ENCODE measurements around the gene SNAPC1. TPM values are rescaled to one million over a fixed set of nuclear protein-coding genes. Genes with fewer than 3 reads are reported as not detected.

Gene SNAPC1
- total and polyA plus RNA-seq, 2 of the 13 experiments (the other 11 are each of a cell fraction or from before 2014, with no cell fraction given): 2.6 to 8.5 TPM

DNA sequence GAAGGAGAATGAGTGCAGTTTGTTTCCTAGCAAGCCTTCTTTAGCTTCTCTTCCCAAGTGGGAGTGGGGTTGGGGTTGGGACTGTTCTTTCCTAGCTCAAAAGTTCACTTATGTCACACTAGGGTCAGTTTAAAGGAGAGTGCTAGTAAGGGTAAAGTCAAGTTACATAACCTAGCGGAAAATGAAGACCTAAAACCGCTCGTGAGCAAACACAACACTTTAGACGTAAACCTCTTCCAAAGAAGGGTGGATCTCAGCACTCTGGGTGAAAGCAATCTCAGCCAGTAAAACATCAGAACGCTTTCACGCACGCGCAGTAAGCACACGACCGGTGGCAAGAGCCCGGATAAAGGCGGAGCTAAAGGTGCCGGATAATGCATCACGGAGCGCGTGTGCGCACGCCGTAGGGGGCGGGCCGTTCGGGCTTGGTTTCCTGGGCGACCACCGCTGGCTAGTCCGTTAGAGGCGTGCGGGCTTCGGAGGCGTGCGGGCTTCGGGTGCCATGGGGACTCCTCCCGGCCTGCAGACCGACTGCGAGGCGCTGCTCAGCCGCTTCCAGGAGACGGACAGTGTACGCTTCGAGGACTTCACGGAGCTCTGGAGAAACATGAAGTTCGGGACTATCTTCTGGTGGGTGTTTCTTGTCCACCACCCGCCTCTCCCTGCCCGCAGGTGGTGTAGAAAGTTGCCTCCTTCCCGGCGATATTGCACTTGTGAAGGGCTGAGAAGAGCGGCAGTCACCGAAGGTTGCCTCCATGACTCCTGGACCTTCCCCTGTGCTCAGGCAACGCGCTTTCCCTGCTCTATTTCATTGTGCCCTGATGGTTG is at the start of gene SNAPC1 (continued):
- TF ChIP-seq, protein P1, sequence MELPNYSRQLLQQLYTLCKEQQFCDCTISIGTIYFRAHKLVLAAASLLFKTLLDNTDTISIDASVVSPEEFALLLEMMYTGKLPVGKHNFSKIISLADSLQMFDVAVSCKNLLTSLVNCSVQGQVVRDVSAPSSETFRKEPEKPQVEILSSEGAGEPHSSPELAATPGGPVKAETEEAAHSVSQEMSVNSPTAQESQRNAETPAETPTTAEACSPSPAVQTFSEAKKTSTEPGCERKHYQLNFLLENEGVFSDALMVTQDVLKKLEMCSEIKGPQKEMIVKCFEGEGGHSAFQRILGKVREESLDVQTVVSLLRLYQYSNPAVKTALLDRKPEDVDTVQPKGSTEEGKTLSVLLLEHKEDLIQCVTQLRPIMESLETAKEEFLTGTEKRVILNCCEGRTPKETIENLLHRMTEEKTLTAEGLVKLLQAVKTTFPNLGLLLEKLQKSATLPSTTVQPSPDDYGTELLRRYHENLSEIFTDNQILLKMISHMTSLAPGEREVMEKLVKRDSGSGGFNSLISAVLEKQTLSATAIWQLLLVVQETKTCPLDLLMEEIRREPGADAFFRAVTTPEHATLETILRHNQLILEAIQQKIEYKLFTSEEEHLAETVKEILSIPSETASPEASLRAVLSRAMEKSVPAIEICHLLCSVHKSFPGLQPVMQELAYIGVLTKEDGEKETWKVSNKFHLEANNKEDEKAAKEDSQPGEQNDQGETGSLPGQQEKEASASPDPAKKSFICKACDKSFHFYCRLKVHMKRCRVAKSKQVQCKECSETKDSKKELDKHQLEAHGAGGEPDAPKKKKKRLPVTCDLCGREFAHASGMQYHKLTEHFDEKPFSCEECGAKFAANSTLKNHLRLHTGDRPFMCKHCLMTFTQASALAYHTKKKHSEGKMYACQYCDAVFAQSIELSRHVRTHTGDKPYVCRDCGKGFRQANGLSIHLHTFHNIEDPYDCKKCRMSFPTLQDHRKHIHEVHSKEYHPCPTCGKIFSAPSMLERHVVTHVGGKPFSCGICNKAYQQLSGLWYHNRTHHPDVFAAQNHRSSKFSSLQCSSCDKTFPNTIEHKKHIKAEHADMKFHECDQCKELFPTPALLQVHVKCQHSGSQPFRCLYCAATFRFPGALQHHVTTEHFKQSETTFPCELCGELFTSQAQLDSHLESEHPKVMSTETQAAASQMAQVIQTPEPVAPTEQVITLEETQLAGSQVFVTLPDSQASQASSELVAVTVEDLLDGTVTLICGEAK (IDR thresholded peaks at IDR 0.05): no peak
- TF ChIP-seq, protein P1 (CRISPR knock-in tag; IDR thresholded peaks at IDR 0.05): no peak
- TF ChIP-seq, protein P2, sequence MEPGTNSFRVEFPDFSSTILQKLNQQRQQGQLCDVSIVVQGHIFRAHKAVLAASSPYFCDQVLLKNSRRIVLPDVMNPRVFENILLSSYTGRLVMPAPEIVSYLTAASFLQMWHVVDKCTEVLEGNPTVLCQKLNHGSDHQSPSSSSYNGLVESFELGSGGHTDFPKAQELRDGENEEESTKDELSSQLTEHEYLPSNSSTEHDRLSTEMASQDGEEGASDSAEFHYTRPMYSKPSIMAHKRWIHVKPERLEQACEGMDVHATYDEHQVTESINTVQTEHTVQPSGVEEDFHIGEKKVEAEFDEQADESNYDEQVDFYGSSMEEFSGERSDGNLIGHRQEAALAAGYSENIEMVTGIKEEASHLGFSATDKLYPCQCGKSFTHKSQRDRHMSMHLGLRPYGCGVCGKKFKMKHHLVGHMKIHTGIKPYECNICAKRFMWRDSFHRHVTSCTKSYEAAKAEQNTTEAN (CRISPR knock-in tag; conservative IDR thresholded peaks at IDR 0.05): no peak
- TF ChIP-seq ZNF629 (CRISPR knock-in tag; conservative IDR thresholded peaks at IDR 0.05) (no peak), ZMYM3 (CRISPR knock-in tag; IDR thresholded peaks at IDR 0.05) (no peak), ZNF550 (CRISPR knock-in tag; IDR thresholded peaks at IDR 0.05; ENCODE audit: borderline replicate concordance) (no peak), GPN1 (CRISPR knock-in tag; IDR thresholded peaks at IDR 0.05; ENCODE audit: borderline replicate concordance) (no peak), ZNF644 (CRISPR knock-in tag; IDR thresholded peaks at IDR 0.05; ENCODE audit: low read depth) (no peak)
- TF ChIP-seq, protein P3, sequence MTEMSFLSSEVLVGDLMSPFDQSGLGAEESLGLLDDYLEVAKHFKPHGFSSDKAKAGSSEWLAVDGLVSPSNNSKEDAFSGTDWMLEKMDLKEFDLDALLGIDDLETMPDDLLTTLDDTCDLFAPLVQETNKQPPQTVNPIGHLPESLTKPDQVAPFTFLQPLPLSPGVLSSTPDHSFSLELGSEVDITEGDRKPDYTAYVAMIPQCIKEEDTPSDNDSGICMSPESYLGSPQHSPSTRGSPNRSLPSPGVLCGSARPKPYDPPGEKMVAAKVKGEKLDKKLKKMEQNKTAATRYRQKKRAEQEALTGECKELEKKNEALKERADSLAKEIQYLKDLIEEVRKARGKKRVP (CRISPR knock-in tag; IDR thresholded peaks at IDR 0.05): 0 out of 4 replicates have a peak, but pooled peaks of 1 of the 2 experiments have one; percentile 51
- TF ChIP-seq, protein P4, sequence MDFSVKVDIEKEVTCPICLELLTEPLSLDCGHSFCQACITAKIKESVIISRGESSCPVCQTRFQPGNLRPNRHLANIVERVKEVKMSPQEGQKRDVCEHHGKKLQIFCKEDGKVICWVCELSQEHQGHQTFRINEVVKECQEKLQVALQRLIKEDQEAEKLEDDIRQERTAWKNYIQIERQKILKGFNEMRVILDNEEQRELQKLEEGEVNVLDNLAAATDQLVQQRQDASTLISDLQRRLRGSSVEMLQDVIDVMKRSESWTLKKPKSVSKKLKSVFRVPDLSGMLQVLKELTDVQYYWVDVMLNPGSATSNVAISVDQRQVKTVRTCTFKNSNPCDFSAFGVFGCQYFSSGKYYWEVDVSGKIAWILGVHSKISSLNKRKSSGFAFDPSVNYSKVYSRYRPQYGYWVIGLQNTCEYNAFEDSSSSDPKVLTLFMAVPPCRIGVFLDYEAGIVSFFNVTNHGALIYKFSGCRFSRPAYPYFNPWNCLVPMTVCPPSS (IDR thresholded peaks at IDR 0.05): no peak
- TF ChIP-seq, protein P5, sequence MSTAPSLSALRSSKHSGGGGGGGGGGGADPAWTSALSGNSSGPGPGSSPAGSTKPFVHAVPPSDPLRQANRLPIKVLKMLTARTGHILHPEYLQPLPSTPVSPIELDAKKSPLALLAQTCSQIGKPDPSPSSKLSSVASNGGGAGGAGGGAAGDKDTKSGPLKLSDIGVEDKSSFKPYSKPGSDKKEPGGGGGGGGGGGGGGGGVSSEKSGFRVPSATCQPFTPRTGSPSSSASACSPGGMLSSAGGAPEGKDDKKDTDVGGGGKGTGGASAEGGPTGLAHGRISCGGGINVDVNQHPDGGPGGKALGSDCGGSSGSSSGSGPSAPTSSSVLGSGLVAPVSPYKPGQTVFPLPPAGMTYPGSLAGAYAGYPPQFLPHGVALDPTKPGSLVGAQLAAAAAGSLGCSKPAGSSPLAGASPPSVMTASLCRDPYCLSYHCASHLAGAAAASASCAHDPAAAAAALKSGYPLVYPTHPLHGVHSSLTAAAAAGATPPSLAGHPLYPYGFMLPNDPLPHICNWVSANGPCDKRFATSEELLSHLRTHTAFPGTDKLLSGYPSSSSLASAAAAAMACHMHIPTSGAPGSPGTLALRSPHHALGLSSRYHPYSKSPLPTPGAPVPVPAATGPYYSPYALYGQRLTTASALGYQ (CRISPR knock-in tag; IDR thresholded peaks at IDR 0.05): no peak
- TF ChIP-seq, protein P6, sequence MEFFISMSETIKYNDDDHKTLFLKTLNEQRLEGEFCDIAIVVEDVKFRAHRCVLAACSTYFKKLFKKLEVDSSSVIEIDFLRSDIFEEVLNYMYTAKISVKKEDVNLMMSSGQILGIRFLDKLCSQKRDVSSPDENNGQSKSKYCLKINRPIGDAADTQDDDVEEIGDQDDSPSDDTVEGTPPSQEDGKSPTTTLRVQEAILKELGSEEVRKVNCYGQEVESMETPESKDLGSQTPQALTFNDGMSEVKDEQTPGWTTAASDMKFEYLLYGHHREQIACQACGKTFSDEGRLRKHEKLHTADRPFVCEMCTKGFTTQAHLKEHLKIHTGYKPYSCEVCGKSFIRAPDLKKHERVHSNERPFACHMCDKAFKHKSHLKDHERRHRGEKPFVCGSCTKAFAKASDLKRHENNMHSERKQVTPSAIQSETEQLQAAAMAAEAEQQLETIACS (CRISPR knock-in tag; IDR thresholded peaks at IDR 0.05): no peak
